ENCODE measurements around the gene ANK3.

- peak; percentile 47 for TF ChIP-seq GATA2 (IDR thresholded peaks at IDR 0.05; ENCODE audit: low read depth, low read length)
- no peak; the same call in 1 of the 2 replicates for TF ChIP-seq GATA3 (IDR thresholded peaks at IDR 0.05; ENCODE audit: low read depth, low read length)
These were observed 165.5 kb downstream of the ANK3 start for GRCh38 chr10:60224066-60224705.
